TTC549 (cell line): ENCODE measurements around the gene ZBTB22.
A peak's percentile ranks its signal among the peaks of the same experiment; 100 is the strongest.
"Not testable (repeated sequence)": the region's sequence is repeated elsewhere in the genome, so short reads cannot be mapped to it uniquely, and the experiment has no call there.

Experiments
- FAIRE-seq: peaks from 2 replicates; lab custom pipeline; 2012; peaks lifted over from hg19 to GRCh38; lab: Jason Lieb, UNC

ZBTB22 gene, protein sequence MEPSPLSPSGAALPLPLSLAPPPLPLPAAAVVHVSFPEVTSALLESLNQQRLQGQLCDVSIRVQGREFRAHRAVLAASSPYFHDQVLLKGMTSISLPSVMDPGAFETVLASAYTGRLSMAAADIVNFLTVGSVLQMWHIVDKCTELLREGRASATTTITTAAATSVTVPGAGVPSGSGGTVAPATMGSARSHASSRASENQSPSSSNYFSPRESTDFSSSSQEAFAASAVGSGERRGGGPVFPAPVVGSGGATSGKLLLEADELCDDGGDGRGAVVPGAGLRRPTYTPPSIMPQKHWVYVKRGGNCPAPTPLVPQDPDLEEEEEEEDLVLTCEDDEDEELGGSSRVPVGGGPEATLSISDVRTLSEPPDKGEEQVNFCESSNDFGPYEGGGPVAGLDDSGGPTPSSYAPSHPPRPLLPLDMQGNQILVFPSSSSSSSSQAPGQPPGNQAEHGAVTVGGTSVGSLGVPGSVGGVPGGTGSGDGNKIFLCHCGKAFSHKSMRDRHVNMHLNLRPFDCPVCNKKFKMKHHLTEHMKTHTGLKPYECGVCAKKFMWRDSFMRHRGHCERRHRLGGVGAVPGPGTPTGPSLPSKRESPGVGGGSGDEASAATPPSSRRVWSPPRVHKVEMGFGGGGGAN

DNA sequence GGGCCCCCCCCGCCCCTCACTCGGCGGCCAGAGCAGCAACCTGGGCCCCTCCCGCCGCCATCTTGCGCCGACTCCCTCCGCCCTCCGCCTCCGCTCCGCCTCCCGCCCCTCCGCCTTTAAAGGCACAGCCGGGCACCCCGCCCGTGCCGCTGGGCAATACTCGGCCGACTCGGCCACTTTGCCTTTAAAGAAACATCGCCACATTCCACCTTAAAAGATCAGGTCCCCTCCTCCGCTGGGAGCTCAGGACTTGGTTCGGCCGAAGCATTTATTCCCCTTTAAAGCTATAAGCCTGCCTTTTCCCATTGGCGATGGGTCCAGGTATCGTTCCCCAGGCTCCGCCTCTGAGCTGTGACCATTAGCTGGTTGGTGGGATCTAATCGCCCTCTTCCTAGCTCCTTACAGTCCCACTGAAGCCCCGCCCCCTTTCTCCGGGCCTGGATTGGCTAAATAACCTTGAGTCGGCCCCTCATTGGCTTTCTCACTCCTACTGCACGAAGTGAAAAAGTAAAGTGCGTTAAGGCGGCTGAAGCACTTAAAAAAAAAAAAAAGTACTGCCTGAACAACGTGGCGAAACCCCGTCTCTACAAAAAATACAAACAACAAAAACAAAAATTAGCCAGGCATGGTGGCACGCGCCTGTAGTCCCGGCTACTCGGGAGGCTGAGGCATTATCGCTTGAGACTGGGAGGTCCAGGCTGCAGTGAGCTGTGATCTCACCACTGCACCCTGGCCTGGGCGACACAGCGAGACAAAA lies at the start of gene ZBTB22:
TSS of gene ZBTB22 (minus strand) at position 76 of the 757 bp plus-strand sequence. CDS start 828 bp downstream, outside the sequence.
- FAIRE-seq = peak; percentile 96

DNA sequence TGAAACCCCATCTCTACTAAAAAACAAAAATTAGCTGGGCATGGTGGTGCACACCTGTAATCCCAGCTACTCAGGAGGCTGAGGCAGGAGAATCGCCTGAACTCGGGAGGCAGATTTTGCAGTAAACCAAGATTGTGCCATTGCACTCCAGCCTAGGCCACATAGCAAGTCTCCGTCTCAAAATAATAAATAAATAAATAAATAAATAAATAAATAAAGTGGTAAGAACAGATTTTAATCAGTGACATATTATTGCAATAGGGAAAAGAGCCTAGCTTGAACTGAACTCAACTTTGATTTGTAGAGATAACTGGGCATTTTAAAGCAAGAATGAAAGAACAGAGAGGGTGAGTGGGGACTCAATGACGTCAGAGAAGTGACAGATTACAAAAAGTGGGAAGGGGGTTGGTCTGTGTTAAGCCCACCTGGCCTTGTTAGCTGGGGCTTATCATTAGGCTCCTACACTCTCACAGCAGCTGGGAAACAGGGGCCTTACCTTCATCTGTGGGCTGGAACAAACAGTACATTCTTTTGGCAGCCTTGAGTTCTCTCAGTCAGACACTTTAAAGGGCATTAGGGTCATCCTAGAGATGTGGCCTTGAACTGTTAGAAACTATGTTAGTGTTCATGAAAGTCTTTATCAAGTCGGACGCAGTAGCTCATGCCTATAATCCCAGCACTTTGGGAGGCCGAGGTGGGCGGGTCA lies 49.6 kb upstream of the ZBTB22 start:
- FAIRE-seq = no peak

DNA sequence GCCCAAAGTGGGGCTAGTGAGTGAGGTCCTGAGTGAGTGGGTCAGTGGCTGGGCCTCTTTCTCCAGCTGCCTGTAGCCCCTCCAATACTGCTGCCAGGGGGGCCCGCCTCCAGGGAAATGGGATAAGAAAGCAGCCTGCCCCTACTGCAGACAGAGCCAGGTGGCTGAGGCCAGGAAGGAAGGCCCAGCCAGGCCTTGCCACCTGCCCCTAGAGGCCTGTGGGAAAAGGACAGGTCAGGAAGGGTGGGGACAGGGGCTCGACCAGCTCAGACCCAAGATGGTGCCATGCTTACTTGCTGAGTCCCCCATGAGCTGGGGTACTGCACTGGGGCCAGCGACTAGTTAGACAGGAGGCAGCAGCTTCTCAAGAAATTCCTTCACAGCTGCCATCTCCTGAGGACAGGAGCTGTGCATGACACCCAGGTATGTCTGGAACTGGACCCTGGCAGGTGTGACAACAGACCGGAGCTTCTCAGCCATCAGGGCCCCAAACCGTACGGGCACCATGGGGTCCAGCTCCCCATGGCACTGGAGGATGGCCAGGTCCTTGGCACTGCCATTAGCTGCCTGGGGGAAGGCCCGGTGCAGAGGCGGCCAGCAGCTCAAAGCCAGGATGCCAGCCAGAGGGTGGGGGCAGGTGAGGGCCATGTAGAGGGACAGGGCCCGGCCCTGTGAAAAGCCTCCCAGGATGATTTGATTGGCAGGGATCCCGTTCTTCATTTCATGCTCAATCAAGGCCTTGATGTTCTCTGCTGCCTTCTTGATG lies 47.8 kb upstream of the ZBTB22 start:
- not testable (repeated sequence) for FAIRE-seq

DNA sequence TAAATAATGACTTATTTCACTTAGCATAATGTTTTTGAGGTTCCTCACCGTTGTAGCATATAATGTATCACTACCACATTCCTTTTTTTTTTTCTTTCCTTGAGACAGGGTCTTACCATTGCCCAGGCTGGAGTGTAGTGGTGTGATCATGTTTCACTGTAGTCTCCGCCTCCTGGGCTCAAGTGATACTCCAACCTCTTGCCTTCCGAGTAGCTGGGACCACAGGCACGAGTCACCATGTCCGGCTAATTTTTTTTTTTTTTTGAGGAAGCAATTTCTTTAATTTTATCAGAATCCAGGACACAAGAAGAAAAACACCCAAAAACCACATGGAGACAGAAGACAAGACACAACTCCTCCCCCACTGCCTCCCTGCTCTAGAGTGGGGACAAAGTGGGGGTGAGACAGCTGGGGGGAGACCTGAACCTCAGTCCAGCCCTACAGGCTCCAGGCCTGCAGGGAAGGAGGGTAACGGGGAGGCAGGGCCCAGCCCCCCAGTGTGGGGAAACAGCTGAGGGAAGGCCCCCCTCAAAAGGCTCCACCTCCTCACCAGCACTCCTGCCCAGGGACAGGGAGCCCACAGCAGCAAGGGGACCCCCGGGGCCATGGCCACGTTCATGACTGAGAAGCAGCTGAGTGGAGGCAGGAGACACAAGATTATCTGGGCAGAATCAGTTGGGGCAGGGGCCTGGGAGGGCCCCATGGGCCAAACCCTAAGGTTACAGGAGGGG lies 47.1 kb upstream of the ZBTB22 start:
- not testable (repeated sequence) for FAIRE-seq

DNA sequence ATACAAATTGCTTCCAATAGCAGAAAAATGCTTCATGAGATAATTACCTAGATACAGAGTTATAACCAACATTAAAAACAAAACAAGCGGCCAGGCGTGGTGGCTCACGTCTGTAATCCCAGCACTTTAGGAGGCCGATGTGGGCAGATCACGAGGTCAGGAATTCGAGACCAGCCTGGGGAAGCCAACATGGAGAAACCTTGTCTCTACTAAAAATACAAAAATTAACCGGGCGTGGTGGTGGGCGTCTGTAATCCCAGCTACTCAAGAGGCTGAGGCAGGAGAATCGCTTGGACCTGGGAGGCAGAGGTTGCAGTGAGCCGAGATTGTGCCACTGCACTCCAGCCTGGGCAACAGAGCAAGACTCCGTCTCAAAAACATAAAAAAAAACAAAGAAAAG lies 45.9 kb upstream of the ZBTB22 start:
- FAIRE-seq = not testable (repeated sequence)

DNA sequence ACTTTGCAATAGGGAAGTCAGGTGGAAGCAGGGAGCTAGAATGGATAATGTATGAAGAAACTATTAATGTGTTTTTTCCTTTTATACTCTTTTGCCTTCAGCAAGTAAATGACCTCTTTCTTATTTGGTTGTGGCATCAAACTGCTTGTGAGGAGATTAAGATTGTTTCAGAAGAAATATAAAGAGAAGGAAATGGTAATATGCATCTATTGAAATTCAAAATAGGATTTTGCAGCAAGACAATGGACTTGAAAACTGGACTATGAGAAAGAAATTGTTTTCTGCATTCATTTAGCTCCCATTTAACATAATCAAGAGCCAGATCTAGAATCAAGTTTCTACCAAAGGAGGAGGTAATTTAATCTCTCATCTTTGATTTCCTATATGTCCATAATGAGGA lies 41.8 kb upstream of the ZBTB22 start:
- FAIRE-seq = no peak

DNA sequence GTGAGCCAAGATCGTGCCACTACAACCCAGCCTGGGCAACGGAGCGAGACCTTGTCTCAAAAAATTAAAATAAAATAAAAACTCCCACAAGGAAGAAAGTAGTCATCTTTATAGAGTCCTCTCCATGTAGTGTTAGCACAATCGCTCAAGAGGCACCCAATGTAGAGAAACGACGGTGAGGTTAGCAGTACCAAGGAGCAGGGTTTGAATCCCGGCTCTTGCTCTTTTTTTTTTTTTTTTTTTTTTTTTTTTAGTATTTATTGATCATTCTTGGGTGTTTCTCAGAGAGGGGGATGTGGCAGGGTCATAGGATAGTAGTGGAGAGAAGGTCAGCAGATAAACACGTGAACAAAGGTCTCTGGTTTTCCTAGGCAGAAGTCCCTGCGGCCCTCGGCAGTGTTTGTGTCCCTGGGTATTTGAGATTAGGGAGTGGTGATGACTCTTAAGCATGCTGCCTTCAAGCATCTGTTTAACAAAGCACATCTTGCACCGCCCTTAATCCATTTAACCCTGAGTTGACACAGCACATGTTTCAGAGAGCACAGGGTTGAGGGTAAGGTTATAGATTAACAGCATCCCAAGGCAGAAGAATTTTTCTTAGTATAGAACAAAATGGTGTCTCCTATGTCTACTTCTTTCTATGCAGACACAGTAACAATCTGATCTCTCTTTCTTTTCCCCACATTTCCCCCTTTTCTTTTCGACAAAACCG lies 39.8 kb upstream of the ZBTB22 start:
- FAIRE-seq = not testable (repeated sequence)

DNA sequence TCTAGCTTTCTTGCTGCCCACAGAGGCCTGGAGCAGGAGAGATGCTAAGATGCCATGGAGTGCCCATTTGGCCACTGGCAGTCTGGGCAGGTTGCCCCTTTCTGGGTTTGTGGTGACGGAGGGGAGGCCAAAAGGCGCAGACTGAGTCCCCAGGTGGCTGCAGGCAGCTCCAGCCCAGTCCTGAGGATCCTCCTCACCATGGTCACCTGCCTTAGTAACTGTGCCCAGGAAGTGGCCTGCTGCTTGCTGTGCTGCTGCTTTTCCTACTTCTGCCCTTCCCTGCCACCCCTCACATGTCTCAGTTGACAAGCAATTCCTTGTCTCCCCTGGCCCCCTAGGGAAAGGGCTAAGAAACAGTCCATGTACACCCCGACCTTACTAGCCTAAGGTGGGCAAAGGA lies 38.8 kb upstream of the ZBTB22 start:
- FAIRE-seq = no peak

DNA sequence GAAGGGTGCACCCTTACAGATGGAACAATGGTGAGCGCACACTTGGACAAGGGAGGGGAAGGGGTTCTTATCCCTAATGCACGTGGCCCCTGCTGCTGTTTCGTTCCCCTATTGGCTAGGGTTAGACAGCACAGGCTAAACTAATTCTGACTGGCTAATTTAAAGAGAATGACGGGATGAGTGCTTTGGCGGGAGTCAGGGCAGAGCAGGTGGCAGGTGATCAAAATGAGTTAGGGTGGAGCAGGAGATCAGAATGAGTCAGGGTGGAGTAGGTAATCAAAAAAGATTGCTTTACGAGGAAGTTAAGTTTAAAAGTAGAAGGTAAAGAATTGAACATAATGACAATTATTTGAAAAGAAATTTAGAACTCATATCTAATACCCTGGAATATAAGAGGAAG lies 38.3 kb upstream of the ZBTB22 start:
- FAIRE-seq = not testable (repeated sequence)

DNA sequence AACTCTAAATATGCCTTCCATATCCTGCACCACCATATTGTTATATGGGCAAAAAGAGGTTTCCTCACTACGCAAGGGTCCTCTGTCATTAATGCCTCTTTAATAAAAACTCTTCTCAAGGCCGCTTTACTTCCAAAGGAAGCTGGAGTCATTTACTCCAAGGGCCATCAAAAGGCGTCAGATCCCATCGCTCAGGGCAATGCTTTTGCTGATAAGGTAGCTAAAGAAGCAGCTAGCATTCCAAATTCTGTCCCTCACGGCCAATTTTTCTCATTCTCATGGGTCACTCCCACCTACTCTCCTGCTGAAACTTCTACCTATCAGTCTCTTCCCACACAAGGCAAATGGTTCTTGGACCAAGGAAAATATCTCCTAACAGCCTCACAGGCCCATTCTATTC lies 30.3 kb upstream of the ZBTB22 start:
- no peak for FAIRE-seq

DNA sequence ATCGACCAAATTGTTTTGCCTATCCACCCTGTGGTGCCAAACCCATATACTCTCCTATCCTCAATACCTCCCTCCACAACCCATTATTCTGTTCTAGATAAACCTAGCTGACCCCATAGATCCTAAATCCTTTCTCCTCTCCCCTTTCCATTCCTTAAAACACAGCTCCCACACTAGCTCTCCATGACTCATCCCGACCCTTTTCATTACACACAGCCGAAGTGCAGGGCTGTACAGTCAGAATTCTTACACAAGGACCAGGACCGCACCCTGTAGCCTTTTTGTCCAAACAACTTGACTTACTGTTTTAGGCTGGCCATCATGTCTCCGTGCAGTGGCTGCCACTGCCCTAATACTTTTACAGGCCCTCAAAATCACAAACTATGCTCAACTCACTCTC lies 29.4 kb upstream of the ZBTB22 start:
- FAIRE-seq = not testable (repeated sequence)

DNA sequence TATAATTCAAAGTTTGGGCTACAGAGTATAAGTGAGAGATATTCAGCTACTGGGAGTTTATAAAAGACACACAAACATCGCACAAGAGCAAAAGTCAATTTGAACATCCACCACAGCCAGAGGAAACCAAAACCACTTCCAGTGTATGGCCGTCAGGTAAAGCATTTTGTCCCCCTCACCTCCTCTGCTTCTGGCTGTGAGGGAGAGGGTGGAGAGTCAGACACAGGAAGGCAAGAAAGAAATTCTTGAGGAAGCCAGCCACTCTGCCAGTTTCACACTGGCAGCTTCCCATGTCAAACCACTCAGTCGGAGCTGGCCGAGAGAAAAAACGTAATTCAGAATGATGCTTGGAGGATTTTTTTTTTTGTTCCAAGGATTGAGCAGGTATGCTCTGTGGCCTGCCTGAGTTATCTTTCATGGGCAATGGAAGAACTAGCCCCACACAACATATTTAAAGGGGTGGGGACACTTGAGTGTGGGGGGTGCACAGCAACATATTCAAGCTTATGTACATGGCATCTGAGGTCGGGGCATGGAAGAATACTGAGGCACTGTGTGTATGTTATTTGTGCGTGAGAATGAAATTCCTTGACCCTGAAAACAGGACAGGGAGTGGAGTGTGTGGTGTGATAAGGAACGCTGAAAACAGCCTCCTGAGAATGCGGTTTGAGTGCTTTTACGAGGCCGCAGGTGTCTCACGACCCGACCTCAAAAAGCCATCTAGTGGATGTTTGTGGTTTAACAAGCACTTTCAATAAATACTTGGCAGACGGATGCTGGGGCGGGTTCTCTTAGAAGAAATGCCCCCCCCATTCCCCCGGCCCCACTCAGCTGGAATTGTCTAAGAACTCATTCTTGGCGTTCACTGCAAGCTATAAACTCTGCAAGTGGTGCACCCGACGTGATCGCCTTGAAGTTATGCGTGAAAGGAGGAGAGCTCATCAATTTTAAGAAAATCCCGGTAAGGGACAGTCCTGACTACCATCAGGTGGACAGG lies 27.5 kb upstream of the ZBTB22 start:
- no peak for FAIRE-seq

DNA sequence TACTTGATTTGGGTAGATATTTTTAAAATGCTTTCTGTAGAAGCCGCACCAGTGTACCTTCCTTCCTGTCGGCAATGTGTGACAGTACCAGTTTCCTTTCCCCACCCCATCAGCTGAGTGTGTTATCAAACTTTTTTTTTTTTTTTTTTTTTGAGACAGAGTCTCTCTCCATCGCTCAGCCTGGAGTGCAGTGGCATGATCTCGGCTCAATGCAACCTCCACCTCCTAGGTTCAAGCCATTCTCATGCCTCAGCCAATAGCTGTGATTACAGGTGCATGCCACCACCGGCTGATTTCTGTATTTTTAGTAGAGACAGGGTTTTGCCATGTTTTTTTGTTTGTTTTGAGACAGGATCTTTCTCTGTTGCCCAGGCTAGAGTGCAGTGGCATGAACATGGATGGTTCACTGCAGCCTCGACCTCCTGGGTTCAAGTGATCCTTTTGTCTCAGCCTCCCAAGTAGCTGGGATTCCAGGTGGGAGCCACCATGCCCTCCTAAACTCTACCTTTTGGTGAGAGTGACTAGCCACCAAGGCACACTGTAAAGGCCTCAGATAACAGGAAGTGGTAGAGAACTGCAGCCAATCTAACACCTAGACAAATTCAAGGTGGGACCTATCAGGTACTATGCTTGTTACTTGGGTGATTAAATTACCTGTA lies 26.5 kb upstream of the ZBTB22 start:
- no peak for FAIRE-seq

DNA sequence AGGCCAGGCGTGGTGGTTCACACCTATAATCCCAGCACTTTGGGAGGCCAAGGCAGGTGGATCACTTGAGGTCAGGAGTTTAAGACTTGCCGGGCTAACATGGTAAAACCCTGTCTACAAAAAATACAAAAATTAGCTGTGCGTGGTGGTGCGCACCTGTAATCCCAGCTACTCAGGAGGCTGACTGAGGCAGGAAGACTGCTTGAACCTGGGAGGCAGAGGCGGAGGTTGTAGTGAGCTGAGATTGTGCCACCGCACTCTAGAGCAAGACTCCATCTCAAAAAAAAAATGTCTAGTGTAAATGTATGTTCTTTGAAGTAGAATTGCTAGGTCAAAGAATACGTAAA lies 26.0 kb upstream of the ZBTB22 start:
- not testable (repeated sequence) for FAIRE-seq

DNA sequence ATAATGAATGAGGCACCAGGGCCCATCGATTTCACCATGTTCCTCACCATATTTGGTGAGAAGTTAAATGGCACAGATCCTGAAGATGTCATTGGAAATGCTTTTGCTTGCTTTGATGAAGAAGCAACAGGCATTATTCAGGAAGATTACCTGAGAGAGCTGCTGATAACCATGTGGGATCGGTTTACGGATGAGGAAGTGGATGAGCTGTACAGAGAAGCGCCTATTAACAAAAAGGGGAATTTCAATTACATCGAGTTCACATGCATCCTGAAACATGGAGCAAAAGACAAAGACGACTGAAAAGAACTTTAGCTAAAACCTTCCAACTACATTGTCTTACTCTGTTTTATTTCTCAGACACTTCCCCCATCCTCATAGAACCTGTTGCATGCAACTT lies 21.6 kb upstream of the ZBTB22 start:
- no peak for FAIRE-seq

DNA sequence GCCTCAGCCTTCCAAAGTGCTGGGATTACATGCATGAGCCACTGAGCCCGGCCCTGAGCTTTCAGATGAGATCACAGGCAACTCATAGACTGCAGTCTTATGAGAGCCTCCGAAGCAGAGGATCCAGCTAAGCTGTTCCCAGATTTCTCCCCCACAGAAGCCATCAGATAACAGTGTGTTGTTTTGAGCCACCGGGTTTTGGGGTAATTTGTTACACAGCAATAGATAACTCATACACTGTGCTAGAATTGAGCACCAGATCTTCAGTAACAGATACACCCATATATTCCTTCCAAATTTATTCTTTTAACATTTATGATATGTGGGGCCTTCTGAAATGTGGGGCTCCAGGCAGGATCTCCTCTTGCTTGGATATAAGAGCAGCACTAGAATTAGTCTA lies 19.0 kb upstream of the ZBTB22 start:
- no peak for FAIRE-seq

DNA sequence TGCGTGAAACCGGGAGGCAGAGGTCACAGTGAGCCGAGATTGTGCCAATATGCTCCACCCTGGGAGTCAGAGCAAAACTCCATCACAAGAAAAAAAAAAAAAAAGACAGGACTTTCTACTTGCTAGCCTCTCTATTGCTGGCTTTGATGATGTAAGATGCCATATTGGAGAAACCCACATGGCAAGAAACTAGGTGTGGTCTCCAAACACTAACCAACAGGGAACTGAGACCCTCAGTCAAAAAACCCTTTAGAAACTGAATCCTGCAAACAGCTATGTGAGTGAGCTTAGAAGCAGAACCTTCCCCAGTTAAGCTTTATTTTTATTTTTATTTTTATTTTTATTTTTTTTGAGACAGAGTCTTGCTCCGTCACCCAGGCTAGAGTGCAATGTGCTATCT lies 18.4 kb upstream of the ZBTB22 start:
- FAIRE-seq = no peak

DNA sequence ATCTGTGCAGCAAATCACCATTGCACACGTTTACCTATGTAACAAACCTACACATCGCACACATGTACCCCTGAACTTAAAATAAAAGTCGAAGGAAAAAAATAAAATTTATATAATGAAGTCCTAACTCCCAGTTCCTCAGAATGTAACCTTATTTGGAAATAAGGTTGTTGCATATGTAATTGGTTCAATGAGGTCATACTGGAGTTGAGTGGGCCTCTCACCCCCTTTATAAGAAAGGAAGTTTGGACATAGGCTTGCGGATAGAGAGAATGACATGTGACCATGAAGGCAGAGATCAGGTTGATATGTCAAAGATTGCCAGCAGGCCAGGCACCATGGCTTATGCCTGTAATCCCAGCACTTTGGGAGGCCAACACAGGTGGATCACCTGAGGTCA lies 16.1 kb upstream of the ZBTB22 start:
- no peak for FAIRE-seq

DNA sequence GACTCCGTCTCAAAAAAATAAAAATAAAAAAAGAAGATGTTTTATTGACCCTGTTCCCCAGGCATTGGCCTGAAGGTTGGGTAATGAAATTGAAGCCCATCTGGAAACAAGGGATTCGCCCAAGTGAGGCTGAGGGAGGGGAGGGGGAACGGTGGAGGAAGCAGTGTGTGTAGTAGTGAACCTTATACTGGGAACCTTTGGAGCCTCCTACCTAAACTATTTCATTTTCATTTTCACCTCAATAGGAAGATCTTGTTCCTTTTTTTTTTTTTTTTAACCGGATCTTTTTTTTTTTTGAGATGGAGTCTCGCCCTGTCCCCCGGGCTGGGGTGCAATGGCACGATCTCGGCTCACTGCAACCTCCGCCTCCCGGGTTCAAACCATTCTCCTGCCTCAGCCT lies 13.2 kb upstream of the ZBTB22 start:
- no peak for FAIRE-seq
